ENCODE data around the gene SH3PXD2A.
"Not testable (repeated sequence)": the region's sequence is repeated elsewhere in the genome, so short reads cannot be mapped to it uniquely, and the experiment has no call there.

SH3PXD2A gene

GRCh38 chr10:103739039-103739764, 116.2 kb downstream of the SH3PXD2A start:
- DNase-seq (ENCODE audit: insufficient read length, low spot score) (peak; percentile 74), FAIRE-seq (no peak)
- no peak for TF ChIP-seq POLR2A (IDR thresholded peaks at IDR 0.05; ENCODE audit: low read depth, low read length)

- DNase-seq (ENCODE audit: insufficient read length, low spot score) (no peak), FAIRE-seq (no peak)
- TF ChIP-seq POLR2A (IDR thresholded peaks at IDR 0.05; ENCODE audit: low read depth, low read length) = no peak
These were observed 117.5 kb downstream of the SH3PXD2A start for GRCh38 chr10:103737735-103738367.

DNA sequence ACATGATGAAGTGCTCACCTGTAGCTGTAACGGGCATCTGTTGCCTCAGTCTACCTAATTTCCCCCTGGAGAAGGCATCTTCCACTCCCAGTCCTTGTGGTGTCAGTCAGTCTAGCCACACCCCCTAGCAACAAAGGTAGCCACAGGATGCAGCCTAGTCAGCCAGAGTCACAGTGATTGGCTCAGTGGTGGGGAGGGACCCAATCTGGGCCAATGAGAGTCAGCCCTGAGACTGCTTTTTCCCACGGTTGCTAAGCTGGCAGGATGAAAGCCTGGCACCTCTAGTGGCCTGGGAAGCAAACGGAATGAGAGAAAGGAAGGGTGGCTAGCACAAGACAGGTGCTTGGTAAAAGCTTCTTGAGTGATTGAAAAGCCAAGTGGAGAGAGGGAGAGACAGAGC, 118.6 kb downstream of the SH3PXD2A start:
- DNase-seq (ENCODE audit: insufficient read length, low spot score) (no peak), FAIRE-seq (no peak)
- TF ChIP-seq POLR2A (IDR thresholded peaks at IDR 0.05; ENCODE audit: low read depth, low read length) = no peak

DNA sequence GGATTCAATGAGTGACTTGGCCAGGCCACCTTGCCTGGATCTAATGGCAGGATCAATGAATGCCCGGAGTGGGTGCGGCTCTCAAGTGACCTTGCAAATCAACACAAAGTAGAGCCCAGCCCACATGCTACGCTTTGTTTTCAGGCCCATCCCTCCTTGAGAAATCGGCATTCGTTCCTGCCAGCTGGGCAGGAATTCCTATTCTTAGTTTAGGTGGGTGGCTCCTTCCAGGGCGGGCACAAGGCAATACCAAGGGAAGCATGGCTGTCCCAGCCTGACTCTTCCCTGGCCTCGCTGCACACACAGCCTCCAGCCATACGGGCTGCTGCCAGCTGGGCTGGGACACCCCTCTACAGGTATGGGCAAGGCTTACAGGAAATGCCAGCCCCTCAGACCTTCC, 119.3 kb downstream of the SH3PXD2A start:
- no peak for TF ChIP-seq POLR2A (IDR thresholded peaks at IDR 0.05; ENCODE audit: low read depth, low read length)
- DNase-seq (ENCODE audit: insufficient read length, low spot score) (no peak), FAIRE-seq (no peak)

- no peak for TF ChIP-seq POLR2A (IDR thresholded peaks at IDR 0.05; ENCODE audit: low read depth, low read length)
- FAIRE-seq (no peak), DNase-seq (ENCODE audit: insufficient read length, low spot score) (no peak)
These were observed 120.6 kb downstream of the SH3PXD2A start for GRCh38 chr10:103734731-103735130.

DNA sequence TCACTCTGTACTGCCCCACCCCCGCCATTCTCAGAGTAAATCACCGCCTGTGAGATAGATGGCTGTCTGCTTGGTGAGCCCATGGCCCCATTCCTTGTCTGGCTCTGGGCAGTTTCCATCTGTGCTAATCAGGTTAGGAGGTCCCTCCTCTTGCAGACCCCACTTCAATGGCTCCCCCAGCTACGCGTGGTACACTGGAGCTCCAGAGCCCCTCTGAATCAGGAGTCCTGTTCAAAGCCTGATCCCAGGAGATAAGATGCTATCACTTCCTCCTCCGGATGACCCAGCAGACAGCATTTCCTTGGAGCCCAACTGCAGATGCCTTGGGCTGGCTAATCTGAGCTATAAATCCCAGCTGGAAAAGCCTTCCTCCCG, 122.3 kb downstream of the SH3PXD2A start:
- DNase-seq (ENCODE audit: insufficient read length, low spot score) = no peak
- no peak for TF ChIP-seq POLR2A (IDR thresholded peaks at IDR 0.05; ENCODE audit: low read depth, low read length)
- no peak for FAIRE-seq

- DNase-seq (ENCODE audit: insufficient read length, low spot score) = no peak
- no peak for TF ChIP-seq POLR2A (IDR thresholded peaks at IDR 0.05; ENCODE audit: low read depth, low read length)
- no peak for FAIRE-seq
These were observed 122.9 kb downstream of the SH3PXD2A start for GRCh38 chr10:103732339-103733044.

GRCh38 chr10:103731609-103732270, 123.6 kb downstream of the SH3PXD2A start:
- DNase-seq (ENCODE audit: insufficient read length, low spot score) = no peak
- FAIRE-seq = no peak
- TF ChIP-seq POLR2A (IDR thresholded peaks at IDR 0.05; ENCODE audit: low read depth, low read length) = no peak

GRCh38 chr10:103731026-103731425, 124.3 kb downstream of the SH3PXD2A start:
- FAIRE-seq; DNase-seq (ENCODE audit: insufficient read length, low spot score): not testable (repeated sequence)

GRCh38 chr10:103729851-103730250, 125.5 kb downstream of the SH3PXD2A start:
- no peak for TF ChIP-seq POLR2A (IDR thresholded peaks at IDR 0.05; ENCODE audit: low read depth, low read length)
- FAIRE-seq = no peak
- DNase-seq (ENCODE audit: insufficient read length, low spot score) = no peak

- FAIRE-seq = no peak
- TF ChIP-seq POLR2A (IDR thresholded peaks at IDR 0.05; ENCODE audit: low read depth, low read length) = no peak
- DNase-seq (ENCODE audit: insufficient read length, low spot score) = no peak
These were observed 127.2 kb downstream of the SH3PXD2A start for GRCh38 chr10:103727991-103728689.

GRCh38 chr10:103727546-103727963, 127.8 kb downstream of the SH3PXD2A start:
- no peak for TF ChIP-seq POLR2A (IDR thresholded peaks at IDR 0.05; ENCODE audit: low read depth, low read length)
- FAIRE-seq (no peak), DNase-seq (ENCODE audit: insufficient read length, low spot score) (no peak)

GRCh38 chr10:103726637-103727036, 128.7 kb downstream of the SH3PXD2A start:
- no peak for DNase-seq (ENCODE audit: insufficient read length, low spot score)
- TF ChIP-seq POLR2A (IDR thresholded peaks at IDR 0.05; ENCODE audit: low read depth, low read length) = no peak
- FAIRE-seq = no peak

DNA sequence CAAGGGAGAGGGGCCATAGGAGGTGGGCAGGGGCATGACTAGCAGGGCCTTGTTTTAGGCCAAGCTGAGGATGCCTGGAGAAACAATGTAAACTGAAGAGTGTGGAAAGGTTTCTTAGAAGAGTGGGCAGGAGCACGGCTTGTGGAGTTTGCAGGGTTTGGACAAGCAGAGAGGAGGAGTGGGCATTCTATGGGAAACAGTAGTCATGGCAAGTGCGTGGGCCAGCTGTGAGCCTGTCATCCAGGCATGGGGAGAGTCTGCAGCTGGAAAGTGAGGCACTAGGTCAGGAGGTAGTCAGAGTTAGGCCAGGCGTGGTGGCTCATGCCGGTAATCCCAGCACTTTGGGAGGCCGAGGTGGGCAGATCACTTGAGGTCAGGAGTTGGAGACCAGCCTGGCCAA, 130.1 kb downstream of the SH3PXD2A start:
- no peak for DNase-seq (ENCODE audit: insufficient read length, low spot score)
- no peak for TF ChIP-seq POLR2A (IDR thresholded peaks at IDR 0.05; ENCODE audit: low read depth, low read length)
- no peak for FAIRE-seq

Data from H54 (cell line).